GM23338 (cell line): ENCODE measurements around the gene SLC4A9. TPM values are rescaled to one million over a fixed set of nuclear protein-coding genes. Genes with fewer than 3 reads are reported as not detected.

Source experiments
- ATAC-seq: fragments of 200-7000 bp; cut with Tn5 transposase; 3 replicates; pipeline ENCODE4 v1.9.1; 2020
- DNase-seq: peaks from one replicate; pipeline ENCODE4 v3.0.0-alpha.2; 2015; ENCODE audit warnings: low spot score
- H2AFZ ChIP-seq: fragments of 200-600 bp; sonication (generic); 2 replicates; pipeline ENCODE4 v1.8.0; 2016; ENCODE audit warnings: antibody characterized with exemption, mild to moderate bottlenecking, moderate library complexity
- H3F3A ChIP-seq: fragments of 200-600 bp; sonication (generic); replicated peaks from 2 replicates; pipeline ENCODE4 v1.8.0; 2017; ENCODE audit warnings: antibody characterized with exemption, mixed run types, low read depth
- H3K27ac ChIP-seq: fragments of 200-600 bp; sonication (generic); 2 replicates; pipeline ENCODE4 v1.6.1; 2016; ENCODE audit warnings: low read depth
- H3K27me3 ChIP-seq: fragments of 200-600 bp; sonication (generic); 2 replicates; pipeline ENCODE4 v1.8.0; 2016; ENCODE audit warnings: mild to moderate bottlenecking, mixed run types, moderate library complexity; ENCODE audit not compliant: insufficient read depth
- H3K36me3 ChIP-seq: fragments of 200-600 bp; sonication (generic); 2 replicates; pipeline ENCODE4 v1.8.0; 2016; ENCODE audit warnings: mild to moderate bottlenecking; ENCODE audit not compliant: insufficient read depth
- H3K4me1 ChIP-seq: fragments of 200-600 bp; sonication (generic); 2 replicates; pipeline ENCODE4 v1.8.0; 2016; ENCODE audit warnings: mild to moderate bottlenecking, moderate library complexity; ENCODE audit not compliant: insufficient read depth
- H3K4me2 ChIP-seq: fragments of 200-600 bp; sonication (generic); 2 replicates; pipeline ENCODE4 v1.7.1; 2017; ENCODE audit warnings: mixed run types
- H3K4me3 ChIP-seq: fragments of 200-600 bp; sonication (generic); 2 replicates; pipeline ENCODE4 v1.6.1; 2016; ENCODE audit warnings: mixed run types
- H3K79me2 ChIP-seq: fragments of 200-600 bp; sonication (generic); replicated peaks from 2 replicates; pipeline ENCODE4 v1.8.0; 2017; ENCODE audit warnings: mild to moderate bottlenecking; ENCODE audit not compliant: insufficient read depth
- H3K9me2 ChIP-seq: fragments of 200-600 bp; sonication (generic); 2 replicates; pipeline ENCODE4 v1.8.0; 2017; ENCODE audit not compliant: insufficient read depth
- H4K20me1 ChIP-seq: fragments of 200-600 bp; sonication (generic); replicated peaks from 2 replicates; pipeline ENCODE4 v1.8.0; 2017; ENCODE audit warnings: mild to moderate bottlenecking; ENCODE audit not compliant: insufficient read depth
- H3K27ac Mint-ChIP-seq: 2 replicates; pipeline ENCODE4 v1.8.0; 2020; ENCODE audit warnings: inconsistent platforms, mild to moderate bottlenecking, moderate library complexity, mixed read lengths
- H3K27me3 Mint-ChIP-seq: 3 replicates; pipeline ENCODE4 v1.8.0; 2022; ENCODE audit warnings: low read depth, mild to moderate bottlenecking, moderate library complexity, mixed read lengths, inconsistent platforms; ENCODE audit not compliant: insufficient read depth, poor library complexity
- H3K36me3 Mint-ChIP-seq: 3 replicates; pipeline ENCODE4 v1.8.0; 2021; ENCODE audit warnings: low read depth, mild to moderate bottlenecking, inconsistent platforms, moderate library complexity, mixed read lengths
- H3K4me1 Mint-ChIP-seq: 3 replicates; pipeline ENCODE4 v1.8.0; 2020; ENCODE audit warnings: mild to moderate bottlenecking, inconsistent platforms, mixed read lengths
- H3K4me3 Mint-ChIP-seq: 3 replicates; pipeline ENCODE4 v1.8.0; 2021; ENCODE audit warnings: moderate library complexity, mild to moderate bottlenecking, inconsistent platforms, mixed read lengths
- H3K9me3 Mint-ChIP-seq: 3 replicates; pipeline ENCODE4 v1.8.0; 2020; ENCODE audit warnings: moderate library complexity, mild to moderate bottlenecking, inconsistent platforms, mixed read lengths
- CREB1 ChIP-seq: fragments of 250-450 bp; sonication (Bioruptor Pico); IDR thresholded peaks from 2 replicates; pipeline ENCODE4 v1.5.0; 2020; ENCODE audit warnings: low read depth, mild to moderate bottlenecking, moderate library complexity
- EZH2 ChIP-seq: fragments of 200-600 bp; sonication (generic); IDR thresholded peaks from one replicate; pipeline ENCODE4 v1.8.0; 2017; ENCODE audit warnings: antibody characterized with exemption, mild to moderate bottlenecking, low read depth; ENCODE audit not compliant: unreplicated experiment
- EZH2phosphoT487 ChIP-seq: fragments of 200-600 bp; sonication (generic); IDR thresholded peaks from one replicate; pipeline ENCODE4 v1.8.1; 2018; ENCODE audit warnings: antibody characterized with exemption; ENCODE audit not compliant: unreplicated experiment
- JUNB ChIP-seq: IDR thresholded peaks from one replicate; pipeline ENCODE4 v1.6.1; 2016; ENCODE audit warnings: antibody characterized with exemption; ENCODE audit not compliant: unreplicated experiment
- NANOG ChIP-seq: IDR thresholded peaks from 2 replicates; pipeline ENCODE4 v1.6.1; 2016; ENCODE audit warnings: antibody characterized with exemption, borderline replicate concordance
- POLR2AphosphoS5 ChIP-seq: IDR thresholded peaks from 2 replicates; pipeline ENCODE4 v1.6.1; 2016; ENCODE audit warnings: antibody characterized with exemption, low read depth
- STAT1 ChIP-seq: IDR thresholded peaks from one replicate; pipeline ENCODE4 v1.6.1; 2016; ENCODE audit warnings: antibody characterized with exemption; ENCODE audit not compliant: unreplicated experiment
- ZNF114 ChIP-seq: fragments of 250-450 bp; sonication (Bioruptor Pico); IDR thresholded peaks from 2 replicates; pipeline ENCODE4 v1.5.0; 2020; ENCODE audit warnings: mild to moderate bottlenecking, moderate library complexity
- ZNF331 ChIP-seq: fragments of 250-450 bp; sonication (Bioruptor Pico); IDR thresholded peaks from 2 replicates; pipeline ENCODE4 v1.5.0; 2020; ENCODE audit warnings: low read depth, mild to moderate bottlenecking, moderate library complexity
- ZNF462 ChIP-seq: fragments of 250-450 bp; sonication (Bioruptor Pico); IDR thresholded peaks from 2 replicates; pipeline ENCODE4 v1.5.0; 2020; ENCODE audit warnings: mild to moderate bottlenecking, moderate library complexity
- polyA plus RNA-seq: library from polyadenylated mRNA; unstranded; fragments of >200 nt; fragmentation: Nextera tagmentation; extraction: Ambion mirVana; gene quantifications from 2 replicates; pipeline ENCODE4 v1.2.1, GENCODE V29; 2016
- total RNA-seq: library from RNA; depleted of rRNA; stranded (reverse); fragments of >200 nt; shearing (Covaris generic); gene quantifications from 2 replicates; pipeline ENCODE4 v1.2.3, GENCODE V29; 2014
- TF ChIP-seq, protein P1 (sequence below), 2 experiments: fragments of 200-600 bp in 1 of 2; sonication (generic) in 1 of 2; conservative IDR thresholded peaks; 2 replicates each; pipeline versions ENCODE4 v1.5.1 to v1.6.1; 2016 to 2017; ENCODE audit warnings: antibody characterized with exemption in 2 of 2, low read depth in 2 of 2, mild to moderate bottlenecking in 2 of 2, moderate library complexity in 1 of 2
- TF ChIP-seq, protein P2 (sequence below): IDR thresholded peaks from 2 replicates; pipeline ENCODE4 v1.6.1; 2016; ENCODE audit warnings: antibody characterized with exemption
- TF ChIP-seq, protein P3 (sequence below): IDR thresholded peaks from one replicate; pipeline ENCODE4 v1.6.1; 2018; ENCODE audit warnings: antibody characterized with exemption; ENCODE audit not compliant: unreplicated experiment

Gene SLC4A9
- total and polyA plus RNA-seq, 2 experiments from 2014 or later, result 0.08 TPM; not detected in 1

DNA sequence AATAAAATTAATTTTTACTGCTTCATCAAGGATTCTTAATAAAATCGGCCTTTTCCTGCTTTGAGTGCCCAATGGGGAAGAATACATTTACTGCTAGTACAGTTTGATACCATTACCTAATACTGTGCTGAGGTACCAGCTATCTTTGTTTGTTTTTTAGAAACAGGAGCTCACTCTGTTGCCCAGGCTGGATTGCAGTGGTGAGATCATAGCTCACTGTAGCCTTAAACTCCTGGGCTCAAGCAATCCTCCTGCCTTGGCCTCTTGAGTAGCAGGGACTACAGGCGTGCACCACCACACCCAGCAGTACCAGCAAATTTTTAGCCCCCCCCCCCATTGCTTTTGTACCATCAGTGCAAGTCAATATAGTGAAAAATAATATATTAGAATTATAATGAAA, 28.1 kb downstream of the SLC4A9 start:
- H3K4me3 Mint-ChIP-seq, result no peak overlapping the region
- Histone ChIP-seq H3K4me2 (no peak overlapping the region), H3K4me1 (no peaks in the 10 kb centered on the region), H4K20me1 (no peaks in the 10 kb centered on the region; the same call in 1 of the 2 replicates), H3K4me3 (no peak overlapping the region), H2AFZ (no peak overlapping the region), H3K27ac (no peak overlapping the region), H3K27me3 (no peaks in the 10 kb centered on the region), H3K79me2 (no peaks in the 10 kb centered on the region), H3F3A (no peaks in the 10 kb centered on the region), H3K36me3 (no peaks in the 10 kb centered on the region), H3K9me2 (0 out of 2 replicates have a peak, but pooled peaks cover 3% of the 10 kb centered on the region)
- DNase-seq, result no peak
- TF ChIP-seq ZNF462 (CRISPR knock-in tag) (no peak), JUNB (no peak), STAT1 (no peak), EZH2phosphoT487 (no peak), ZNF331 (no peak), CREB1 (CRISPR knock-in tag) (no peak), ZNF114 (CRISPR knock-in tag) (no peak), NANOG (no peak), POLR2AphosphoS5 (no peak), EZH2 (no peak)
- TF ChIP-seq, protein P1, sequence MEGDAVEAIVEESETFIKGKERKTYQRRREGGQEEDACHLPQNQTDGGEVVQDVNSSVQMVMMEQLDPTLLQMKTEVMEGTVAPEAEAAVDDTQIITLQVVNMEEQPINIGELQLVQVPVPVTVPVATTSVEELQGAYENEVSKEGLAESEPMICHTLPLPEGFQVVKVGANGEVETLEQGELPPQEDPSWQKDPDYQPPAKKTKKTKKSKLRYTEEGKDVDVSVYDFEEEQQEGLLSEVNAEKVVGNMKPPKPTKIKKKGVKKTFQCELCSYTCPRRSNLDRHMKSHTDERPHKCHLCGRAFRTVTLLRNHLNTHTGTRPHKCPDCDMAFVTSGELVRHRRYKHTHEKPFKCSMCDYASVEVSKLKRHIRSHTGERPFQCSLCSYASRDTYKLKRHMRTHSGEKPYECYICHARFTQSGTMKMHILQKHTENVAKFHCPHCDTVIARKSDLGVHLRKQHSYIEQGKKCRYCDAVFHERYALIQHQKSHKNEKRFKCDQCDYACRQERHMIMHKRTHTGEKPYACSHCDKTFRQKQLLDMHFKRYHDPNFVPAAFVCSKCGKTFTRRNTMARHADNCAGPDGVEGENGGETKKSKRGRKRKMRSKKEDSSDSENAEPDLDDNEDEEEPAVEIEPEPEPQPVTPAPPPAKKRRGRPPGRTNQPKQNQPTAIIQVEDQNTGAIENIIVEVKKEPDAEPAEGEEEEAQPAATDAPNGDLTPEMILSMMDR (conservative IDR thresholded peaks at IDR 0.05; ENCODE audit: low read depth in 2 of 2), result no peak
- TF ChIP-seq, protein P2, sequence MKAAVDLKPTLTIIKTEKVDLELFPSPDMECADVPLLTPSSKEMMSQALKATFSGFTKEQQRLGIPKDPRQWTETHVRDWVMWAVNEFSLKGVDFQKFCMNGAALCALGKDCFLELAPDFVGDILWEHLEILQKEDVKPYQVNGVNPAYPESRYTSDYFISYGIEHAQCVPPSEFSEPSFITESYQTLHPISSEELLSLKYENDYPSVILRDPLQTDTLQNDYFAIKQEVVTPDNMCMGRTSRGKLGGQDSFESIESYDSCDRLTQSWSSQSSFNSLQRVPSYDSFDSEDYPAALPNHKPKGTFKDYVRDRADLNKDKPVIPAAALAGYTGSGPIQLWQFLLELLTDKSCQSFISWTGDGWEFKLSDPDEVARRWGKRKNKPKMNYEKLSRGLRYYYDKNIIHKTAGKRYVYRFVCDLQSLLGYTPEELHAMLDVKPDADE, result no peak
- TF ChIP-seq, protein P3, sequence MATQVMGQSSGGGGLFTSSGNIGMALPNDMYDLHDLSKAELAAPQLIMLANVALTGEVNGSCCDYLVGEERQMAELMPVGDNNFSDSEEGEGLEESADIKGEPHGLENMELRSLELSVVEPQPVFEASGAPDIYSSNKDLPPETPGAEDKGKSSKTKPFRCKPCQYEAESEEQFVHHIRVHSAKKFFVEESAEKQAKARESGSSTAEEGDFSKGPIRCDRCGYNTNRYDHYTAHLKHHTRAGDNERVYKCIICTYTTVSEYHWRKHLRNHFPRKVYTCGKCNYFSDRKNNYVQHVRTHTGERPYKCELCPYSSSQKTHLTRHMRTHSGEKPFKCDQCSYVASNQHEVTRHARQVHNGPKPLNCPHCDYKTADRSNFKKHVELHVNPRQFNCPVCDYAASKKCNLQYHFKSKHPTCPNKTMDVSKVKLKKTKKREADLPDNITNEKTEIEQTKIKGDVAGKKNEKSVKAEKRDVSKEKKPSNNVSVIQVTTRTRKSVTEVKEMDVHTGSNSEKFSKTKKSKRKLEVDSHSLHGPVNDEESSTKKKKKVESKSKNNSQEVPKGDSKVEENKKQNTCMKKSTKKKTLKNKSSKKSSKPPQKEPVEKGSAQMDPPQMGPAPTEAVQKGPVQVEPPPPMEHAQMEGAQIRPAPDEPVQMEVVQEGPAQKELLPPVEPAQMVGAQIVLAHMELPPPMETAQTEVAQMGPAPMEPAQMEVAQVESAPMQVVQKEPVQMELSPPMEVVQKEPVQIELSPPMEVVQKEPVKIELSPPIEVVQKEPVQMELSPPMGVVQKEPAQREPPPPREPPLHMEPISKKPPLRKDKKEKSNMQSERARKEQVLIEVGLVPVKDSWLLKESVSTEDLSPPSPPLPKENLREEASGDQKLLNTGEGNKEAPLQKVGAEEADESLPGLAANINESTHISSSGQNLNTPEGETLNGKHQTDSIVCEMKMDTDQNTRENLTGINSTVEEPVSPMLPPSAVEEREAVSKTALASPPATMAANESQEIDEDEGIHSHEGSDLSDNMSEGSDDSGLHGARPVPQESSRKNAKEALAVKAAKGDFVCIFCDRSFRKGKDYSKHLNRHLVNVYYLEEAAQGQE, result no peak
- H3K9me3 Mint-ChIP-seq, result no peaks in the 10 kb centered on the region
- no peak overlapping the region for H3K27ac Mint-ChIP-seq
- no peaks in the 10 kb centered on the region for H3K4me1 Mint-ChIP-seq
- no peaks in the 10 kb centered on the region for H3K36me3 Mint-ChIP-seq
- H3K27me3 Mint-ChIP-seq, result peaks cover 3% of the 10 kb centered on the region
- no peak for ATAC-seq
